Skeletal muscle satellite cell (primary cell): ENCODE measurements around the gene CRADD.

Experiments
- H3K27me3 ChIP-seq: 2 replicates; pipeline ENCODE4 v1.7.0; 2013; ENCODE audit warnings: low read length; ENCODE audit not compliant: control insufficient read depth, insufficient read depth
- H3K36me3 ChIP-seq: 2 replicates; pipeline ENCODE4 v1.7.0; 2013; ENCODE audit warnings: mild to moderate bottlenecking, control low read depth, low read length; ENCODE audit not compliant: insufficient read depth
- H3K4me1 ChIP-seq: 2 replicates; pipeline ENCODE4 v1.7.0; 2013; ENCODE audit warnings: low read length; ENCODE audit not compliant: control insufficient read depth, insufficient read depth
- H3K4me2 ChIP-seq: 2 replicates; pipeline ENCODE4 v1.7.0; 2013; ENCODE audit warnings: mild to moderate bottlenecking, low read length
- H3K4me3 ChIP-seq: 2 replicates; pipeline ENCODE4 v1.7.0; 2013; ENCODE audit warnings: low read length
- H3K9ac ChIP-seq: 2 replicates; pipeline ENCODE4 v1.7.0; 2013; ENCODE audit warnings: mild to moderate bottlenecking, low read depth, low read length, moderate library complexity
- H3K9me3 ChIP-seq: replicated peaks from 2 replicates; pipeline ENCODE4 v1.7.0; 2013; ENCODE audit warnings: mild to moderate bottlenecking, control low read depth, low read length

CRADD gene

DNA sequence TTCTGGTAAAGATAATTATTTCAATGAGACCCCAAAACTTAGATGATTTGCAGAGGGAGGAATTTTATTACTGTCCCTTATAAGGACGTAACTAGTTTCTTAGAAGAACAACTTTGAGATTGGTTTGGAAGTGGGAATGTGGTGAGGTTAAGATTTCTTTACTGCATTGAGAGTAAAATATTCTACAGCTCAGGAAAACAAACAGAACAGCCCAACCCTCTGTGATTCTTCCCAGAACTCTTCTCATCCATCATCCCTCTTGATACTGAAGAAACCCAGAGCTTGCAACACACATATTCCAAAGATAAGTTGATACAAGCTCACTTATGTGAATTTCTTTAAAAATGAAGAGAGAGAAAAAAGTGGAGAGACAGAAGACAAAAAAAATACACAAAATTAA lies 234.2 kb downstream of the CRADD start:
- H3K27me3 ChIP-seq: no peaks in the 10 kb centered on the region
- no peaks in the 10 kb centered on the region for H3K36me3 ChIP-seq
- H3K9ac ChIP-seq: no peak overlapping the region
- no peak overlapping the region for H3K4me3 ChIP-seq
- no peak overlapping the region for H3K4me2 ChIP-seq
- peaks cover 25% of the 10 kb centered on the region for H3K4me1 ChIP-seq
- no peaks in the 10 kb centered on the region for H3K9me3 ChIP-seq

DNA sequence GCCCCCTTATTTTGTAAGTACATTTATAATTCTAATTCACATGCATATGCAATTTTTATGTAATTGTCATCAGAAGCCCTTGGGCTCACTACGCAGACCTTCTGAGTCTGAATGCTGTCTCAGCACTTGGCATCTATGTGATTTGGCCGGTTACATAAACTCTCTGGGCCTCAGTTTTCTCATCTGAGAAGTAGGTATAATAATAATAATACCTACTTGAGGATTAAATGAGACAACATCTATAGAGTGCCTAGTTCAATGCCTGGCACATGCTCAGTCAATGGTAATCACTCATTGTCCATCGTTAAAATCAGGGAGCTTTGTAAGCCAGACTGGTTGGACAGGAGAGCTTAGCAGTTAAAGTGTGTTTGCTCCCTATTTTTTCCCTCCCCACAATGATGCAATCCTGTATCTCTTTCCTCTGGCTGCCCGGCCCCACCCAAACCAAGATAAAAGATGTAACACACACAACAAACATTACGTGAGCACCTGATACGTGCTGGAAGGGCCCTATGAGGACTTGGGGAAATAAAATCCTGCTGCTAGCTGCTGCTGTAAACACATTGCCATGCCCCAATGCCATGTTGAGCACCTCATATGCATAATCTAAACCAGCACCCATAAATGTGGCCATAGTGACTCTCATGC lies 235.0 kb downstream of the CRADD start:
- Histone ChIP-seq H3K9ac (no peak overlapping the region), H3K4me1 (peaks cover 27% of the 10 kb centered on the region), H3K36me3 (no peaks in the 10 kb centered on the region)

DNA sequence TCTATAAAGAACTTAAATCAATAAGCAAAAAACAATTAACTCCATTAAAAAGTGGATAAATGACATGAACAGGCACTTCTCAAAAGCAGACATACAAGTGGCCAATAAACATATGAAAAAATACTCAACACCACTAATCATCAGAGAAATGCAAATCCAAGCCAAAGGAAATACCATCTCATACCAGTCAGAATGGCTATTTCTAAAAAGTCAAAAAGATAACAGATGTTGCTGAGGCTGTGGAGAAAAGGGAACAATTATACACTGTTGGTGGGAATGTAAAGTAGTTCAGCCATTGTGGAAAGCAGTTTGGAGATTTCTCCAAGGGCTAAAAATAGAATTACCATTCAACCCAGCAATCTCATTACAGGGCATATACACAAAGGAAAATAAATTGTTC lies 236.7 kb downstream of the CRADD start:
- Histone ChIP-seq H3K4me2 (no peak overlapping the region), H3K4me1 (peaks cover 40% of the 10 kb centered on the region), H3K9me3 (no peaks in the 10 kb centered on the region), H3K9ac (no peak overlapping the region), H3K36me3 (no peaks in the 10 kb centered on the region), H3K27me3 (no peaks in the 10 kb centered on the region), H3K4me3 (no peak overlapping the region)

More for the DNA sequence above, 235.0 kb downstream of the CRADD start:
- H3K27me3 ChIP-seq: no peaks in the 10 kb centered on the region
- no peaks in the 10 kb centered on the region for H3K9me3 ChIP-seq
- no peak overlapping the region for H3K4me2 ChIP-seq
- no peak overlapping the region for H3K4me3 ChIP-seq

DNA sequence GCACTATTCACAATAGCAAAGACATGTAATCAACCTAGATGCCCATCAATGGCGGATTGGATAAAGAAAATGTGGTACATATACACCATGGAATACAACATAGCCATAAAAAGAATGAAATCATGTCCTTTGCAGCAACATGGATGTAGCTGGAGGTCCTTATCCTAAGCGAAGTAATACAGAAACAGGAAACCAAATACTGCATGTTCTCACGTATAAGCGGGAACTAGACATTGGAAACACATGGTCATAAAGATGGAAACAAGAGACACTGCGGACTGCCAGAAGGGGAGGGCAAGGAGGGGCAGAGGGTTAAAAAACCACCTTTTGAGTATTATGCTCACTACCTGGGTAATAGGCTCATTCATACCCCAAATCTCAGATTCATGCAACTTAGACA lies 237.1 kb downstream of the CRADD start:
- Histone ChIP-seq H3K4me3 (no peak overlapping the region), H3K4me1 (peaks cover 35% of the 10 kb centered on the region), H3K36me3 (no peaks in the 10 kb centered on the region), H3K9ac (no peak overlapping the region), H3K9me3 (no peaks in the 10 kb centered on the region), H3K27me3 (no peaks in the 10 kb centered on the region), H3K4me2 (no peak overlapping the region)

DNA sequence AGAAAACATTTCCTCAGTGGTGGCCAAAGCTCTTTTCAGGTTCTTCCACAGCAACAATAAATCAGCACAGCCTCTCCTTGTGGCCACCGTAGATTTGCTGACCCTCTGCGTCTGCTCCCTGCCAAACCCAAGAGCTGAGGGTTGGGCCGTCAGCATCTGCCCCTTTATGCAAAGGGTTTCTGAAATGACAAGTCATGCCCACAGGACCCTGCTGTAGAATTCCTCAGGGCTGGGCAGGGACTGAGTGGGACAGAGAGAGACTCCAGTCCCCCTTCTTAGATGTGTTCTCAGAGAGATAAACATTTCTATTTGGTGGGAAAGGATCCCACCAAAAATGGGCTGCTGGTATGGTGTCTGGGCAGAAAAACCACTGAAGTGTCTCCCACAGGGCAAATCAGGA lies 238.2 kb downstream of the CRADD start:
- H3K27me3 ChIP-seq: no peaks in the 10 kb centered on the region
- H3K9ac ChIP-seq: no peak overlapping the region
- H3K4me1 ChIP-seq: peaks cover 32% of the 10 kb centered on the region
- no peak overlapping the region for H3K4me2 ChIP-seq
- H3K36me3 ChIP-seq: no peaks in the 10 kb centered on the region
- H3K4me3 ChIP-seq: no peak overlapping the region
- no peaks in the 10 kb centered on the region for H3K9me3 ChIP-seq

DNA sequence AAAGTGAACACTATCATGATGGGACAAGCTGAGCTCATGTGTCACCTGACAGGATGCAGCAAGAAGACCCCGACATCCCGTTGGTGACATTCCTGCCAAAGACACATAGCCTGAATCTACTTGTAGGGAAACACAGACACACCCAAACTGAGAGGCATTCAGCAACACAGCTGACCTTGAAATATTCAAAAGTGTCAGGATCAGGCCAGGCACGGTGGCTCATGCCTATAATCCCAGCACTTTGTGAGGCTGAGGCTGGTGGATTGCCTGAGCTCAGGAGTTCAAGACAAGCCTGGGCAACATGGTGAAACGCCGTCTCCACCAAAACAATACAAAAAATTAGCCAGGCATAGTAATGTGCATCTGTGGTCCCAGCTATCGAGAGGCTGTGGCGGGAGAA lies 239.2 kb downstream of the CRADD start:
- Histone ChIP-seq H3K9me3 (no peaks in the 10 kb centered on the region), H3K4me3 (no peak overlapping the region), H3K4me2 (no peak overlapping the region), H3K36me3 (no peaks in the 10 kb centered on the region), H3K9ac (no peak overlapping the region), H3K4me1 (peaks cover 32% of the 10 kb centered on the region), H3K27me3 (no peaks in the 10 kb centered on the region)

DNA sequence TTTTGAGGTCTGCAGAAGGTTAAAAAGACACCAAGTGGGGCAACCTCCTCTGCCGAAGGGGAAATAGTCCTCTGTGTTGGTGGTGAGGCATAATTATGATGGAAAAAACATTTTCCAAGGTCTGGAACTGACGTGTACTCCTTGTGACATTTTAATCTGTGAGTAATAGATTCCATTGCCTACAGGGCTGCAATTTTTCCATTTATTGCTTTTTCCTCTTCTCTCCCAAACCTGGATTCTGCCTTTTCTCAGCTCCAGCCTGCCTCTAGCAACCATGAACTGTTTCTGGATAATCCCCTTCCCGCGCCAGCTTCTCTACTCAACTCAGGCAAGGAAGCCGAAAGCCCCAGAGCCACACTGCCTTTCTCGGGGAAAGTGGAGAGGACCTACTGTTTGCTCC lies 241.1 kb downstream of the CRADD start:
- Histone ChIP-seq H3K27me3 (no peaks in the 10 kb centered on the region), H3K4me1 (peaks cover 31% of the 10 kb centered on the region), H3K36me3 (no peaks in the 10 kb centered on the region), H3K4me2 (no peak overlapping the region), H3K9me3 (no peaks in the 10 kb centered on the region), H3K4me3 (no peak overlapping the region), H3K9ac (no peak overlapping the region)

DNA sequence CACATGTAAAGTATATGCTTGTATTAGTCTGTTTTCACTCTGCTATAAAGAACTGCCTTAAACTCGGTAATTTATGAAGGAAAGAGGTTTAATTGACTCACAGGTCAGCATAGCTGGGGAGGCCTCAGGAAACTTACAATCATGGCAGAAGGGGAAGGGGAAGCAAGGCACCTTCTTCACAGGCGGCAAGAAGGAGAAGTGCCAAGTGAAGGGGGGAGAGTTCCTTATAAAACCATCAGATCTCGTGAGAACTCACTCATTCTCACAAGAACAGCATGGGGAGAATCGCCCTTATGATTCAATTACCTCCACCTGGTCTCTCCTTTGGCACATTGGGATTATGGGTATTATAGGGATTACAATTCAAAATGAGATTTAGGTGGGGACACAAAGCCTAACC lies 241.7 kb downstream of the CRADD start:
- Histone ChIP-seq H3K4me2 (no peak overlapping the region), H3K27me3 (no peaks in the 10 kb centered on the region), H3K9ac (no peak overlapping the region), H3K9me3 (no peaks in the 10 kb centered on the region), H3K4me3 (no peak overlapping the region), H3K4me1 (peaks cover 25% of the 10 kb centered on the region), H3K36me3 (no peaks in the 10 kb centered on the region)

DNA sequence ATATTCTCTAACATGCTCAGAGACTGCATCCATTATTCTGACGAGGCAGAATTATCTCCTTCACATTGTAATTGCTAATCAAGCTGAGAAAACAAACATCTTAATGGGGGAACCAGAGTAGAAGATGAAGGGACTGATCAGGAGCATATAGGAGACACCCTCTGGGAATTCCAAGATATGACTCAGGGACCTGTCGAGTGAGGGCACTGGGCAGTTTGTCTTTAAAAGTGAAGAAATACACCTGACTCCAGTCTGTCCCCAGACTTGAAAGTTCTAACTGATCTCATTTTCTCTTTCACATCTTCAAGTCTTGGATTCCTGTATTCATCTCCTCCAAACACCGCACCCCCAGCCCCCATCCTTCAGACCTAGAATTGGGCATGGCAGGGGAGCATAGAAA lies 244.3 kb downstream of the CRADD start:
- H3K9me3 ChIP-seq: peaks cover 6% of the 10 kb centered on the region
- H3K4me1 ChIP-seq: peaks cover 17% of the 10 kb centered on the region
- no peak overlapping the region for H3K4me2 ChIP-seq
- H3K4me3 ChIP-seq: no peak overlapping the region
- no peaks in the 10 kb centered on the region for H3K27me3 ChIP-seq
- H3K36me3 ChIP-seq: no peaks in the 10 kb centered on the region
- no peak overlapping the region for H3K9ac ChIP-seq

DNA sequence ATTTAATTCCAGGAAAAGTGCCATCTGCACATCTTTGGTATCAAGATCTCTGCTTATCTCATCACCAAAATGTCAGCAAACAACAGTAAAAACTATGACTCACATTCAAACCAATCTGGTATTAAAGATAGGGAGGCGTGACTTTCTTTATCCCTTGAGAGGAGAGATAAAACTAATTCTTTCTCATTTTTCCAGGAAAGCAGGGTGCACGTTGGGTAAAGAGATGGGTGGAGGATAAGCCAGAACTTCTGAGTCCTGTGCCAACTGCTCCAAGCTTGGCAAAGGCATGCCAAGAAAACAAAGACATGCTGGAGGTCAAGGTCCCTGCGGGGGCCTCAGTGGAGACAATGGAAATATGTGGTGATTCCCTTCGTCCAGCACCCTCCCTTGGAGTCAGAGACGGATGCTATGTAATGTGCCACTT lies 245.4 kb downstream of the CRADD start:
- Histone ChIP-seq H3K4me3 (no peak overlapping the region), H3K36me3 (no peaks in the 10 kb centered on the region), H3K9ac (no peak overlapping the region), H3K9me3 (peaks cover 6% of the 10 kb centered on the region), H3K27me3 (no peaks in the 10 kb centered on the region), H3K4me2 (no peak overlapping the region), H3K4me1 (peaks cover 11% of the 10 kb centered on the region)

DNA sequence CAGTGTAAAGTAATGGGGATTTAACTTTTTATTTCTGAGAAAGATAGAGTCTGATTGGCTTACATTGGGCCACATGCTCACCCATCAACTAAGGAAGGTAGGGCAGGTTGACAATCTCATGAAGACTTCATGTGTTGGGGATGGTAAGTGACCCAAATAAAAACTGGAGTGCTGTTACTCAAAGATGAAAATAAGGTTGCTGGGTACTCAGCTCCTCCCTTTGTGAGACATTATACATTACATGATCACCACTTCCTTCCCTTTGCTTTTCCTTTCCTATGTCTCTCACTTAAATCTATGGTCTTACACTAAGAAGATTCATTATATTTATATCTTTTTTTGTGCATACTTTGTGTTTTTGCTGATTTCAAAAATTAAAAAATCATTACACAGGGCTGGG lies 247.2 kb downstream of the CRADD start:
- Histone ChIP-seq H3K4me2 (no peak overlapping the region), H3K27me3 (no peaks in the 10 kb centered on the region), H3K4me1 (no peaks in the 10 kb centered on the region), H3K36me3 (no peaks in the 10 kb centered on the region), H3K9ac (no peak overlapping the region), H3K4me3 (no peak overlapping the region), H3K9me3 (peaks cover 6% of the 10 kb centered on the region)

DNA sequence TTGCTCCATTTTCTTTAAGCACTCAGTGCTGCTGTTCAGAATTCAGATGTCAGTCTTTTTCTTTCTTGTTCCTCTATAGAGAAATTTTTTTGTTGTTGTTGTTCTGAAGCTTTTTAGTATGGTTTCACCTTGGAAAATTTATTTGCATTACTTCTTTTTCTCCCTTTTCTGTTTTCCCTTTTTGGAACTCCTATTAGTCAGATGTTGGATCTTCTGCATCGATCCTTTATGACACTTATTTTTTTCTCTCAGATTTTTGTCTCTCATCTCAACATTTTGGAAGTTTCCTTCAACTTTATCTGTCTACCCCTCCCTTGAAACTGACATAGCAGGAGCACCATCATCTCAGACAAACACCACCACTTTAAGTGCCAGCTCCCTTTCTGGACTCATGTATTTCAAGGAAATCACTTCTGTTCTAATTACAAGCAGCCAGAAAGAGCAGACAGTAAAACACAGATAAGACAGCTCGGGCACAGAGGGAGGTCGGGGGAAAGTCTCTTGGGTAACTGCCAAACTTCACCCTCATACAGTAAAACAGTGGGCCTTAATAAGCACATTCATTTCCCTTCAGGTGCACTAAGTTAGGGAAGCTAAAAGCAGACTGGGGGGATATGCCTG lies 248.5 kb downstream of the CRADD start:
- H3K36me3 ChIP-seq: no peaks in the 10 kb centered on the region
- H3K4me2 ChIP-seq: no peak overlapping the region
- no peaks in the 10 kb centered on the region for H3K27me3 ChIP-seq
- H3K9ac ChIP-seq: no peak overlapping the region
- peaks cover 6% of the 10 kb centered on the region for H3K9me3 ChIP-seq
- H3K4me3 ChIP-seq: no peak overlapping the region
- no peaks in the 10 kb centered on the region for H3K4me1 ChIP-seq
